GM18873 (cell line): ENCODE results near the gene HSP90B1.

ENCODE experiments used
- ATAC-seq: cut with Tn5 transposase; IDR thresholded peaks from one replicate; pipeline ENCODE4 v1.9.1; 2021; ENCODE audit warnings: mild to moderate bottlenecking, moderate library complexity, moderate number of reproducible peaks; ENCODE audit not compliant: unreplicated experiment, low FRiP score

The HSP90B1 gene

GRCh38 chr12:103966736-103967135, 36.5 kb downstream of the HSP90B1 start:
- no peak for ATAC-seq

DNA sequence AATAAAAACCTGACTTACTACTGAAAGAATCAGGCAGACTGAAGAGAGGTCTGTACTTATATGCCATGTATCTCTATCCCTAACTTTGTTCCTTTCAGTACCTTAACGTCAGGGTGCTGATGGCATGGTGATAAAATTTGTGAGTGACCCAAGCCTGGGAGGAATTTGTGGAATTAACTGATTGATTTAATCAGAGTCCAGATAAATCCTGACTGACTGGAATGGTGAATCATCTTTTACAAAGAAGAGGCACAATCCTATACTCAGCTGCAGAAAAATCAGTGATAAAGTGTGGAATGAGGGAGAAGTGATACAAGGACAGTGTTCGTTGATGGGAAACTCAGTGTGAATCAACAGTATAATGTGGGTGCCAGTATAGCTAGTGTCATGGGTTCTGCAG, 39.2 kb downstream of the HSP90B1 start:
- ATAC-seq, result no peak

DNA sequence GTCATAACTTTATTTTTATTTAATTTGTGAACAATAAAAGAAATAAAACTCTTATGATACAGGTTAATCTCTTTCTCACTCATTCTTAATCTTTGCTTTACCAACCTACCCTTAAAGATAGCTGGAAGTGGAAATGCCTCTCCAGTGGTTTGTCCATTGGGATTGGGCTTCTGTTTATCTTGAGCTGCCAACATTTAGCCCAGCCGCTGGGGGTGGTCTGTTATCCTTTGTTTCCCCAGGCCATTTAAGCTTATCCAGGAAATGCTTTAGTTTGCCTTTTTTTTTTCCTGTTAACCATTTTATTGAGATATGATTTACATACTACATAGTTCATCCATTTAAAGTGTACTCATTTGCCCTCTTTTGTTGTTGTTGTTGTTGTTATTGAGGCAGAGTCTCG, 43.7 kb downstream of the HSP90B1 start:
- no peak for ATAC-seq

GRCh38 chr12:103975368-103975767, 45.2 kb downstream of the HSP90B1 start:
- no peak for ATAC-seq

DNA sequence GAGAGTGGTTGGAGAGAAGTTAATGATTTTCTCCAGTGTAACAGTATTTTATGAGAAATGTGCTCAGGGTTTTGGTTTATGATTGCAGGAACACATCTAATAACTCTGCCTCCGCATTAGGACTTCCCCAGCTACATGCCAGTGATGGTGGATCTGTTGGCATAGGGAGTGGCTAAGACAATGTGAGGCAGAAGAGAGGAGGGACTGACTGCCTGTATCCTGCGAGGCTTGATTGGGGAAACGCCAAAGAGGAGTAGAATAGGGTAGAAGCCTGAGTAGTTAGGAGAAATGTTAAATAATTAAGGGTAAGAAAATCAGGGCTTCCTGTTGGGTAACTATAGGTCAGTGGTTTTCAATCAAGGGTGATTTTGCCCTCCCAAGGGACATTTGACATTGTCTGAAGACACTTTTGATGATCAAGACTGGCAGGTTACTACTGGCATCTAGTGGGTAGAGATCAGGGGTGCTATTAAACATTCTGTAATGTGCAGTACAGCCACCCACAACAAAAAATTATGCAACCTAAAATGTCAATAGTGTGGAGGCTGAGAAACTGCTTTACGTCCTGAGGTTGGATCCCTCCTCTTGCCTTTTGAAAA, 48.3 kb downstream of the HSP90B1 start:
- ATAC-seq, result no peak

DNA sequence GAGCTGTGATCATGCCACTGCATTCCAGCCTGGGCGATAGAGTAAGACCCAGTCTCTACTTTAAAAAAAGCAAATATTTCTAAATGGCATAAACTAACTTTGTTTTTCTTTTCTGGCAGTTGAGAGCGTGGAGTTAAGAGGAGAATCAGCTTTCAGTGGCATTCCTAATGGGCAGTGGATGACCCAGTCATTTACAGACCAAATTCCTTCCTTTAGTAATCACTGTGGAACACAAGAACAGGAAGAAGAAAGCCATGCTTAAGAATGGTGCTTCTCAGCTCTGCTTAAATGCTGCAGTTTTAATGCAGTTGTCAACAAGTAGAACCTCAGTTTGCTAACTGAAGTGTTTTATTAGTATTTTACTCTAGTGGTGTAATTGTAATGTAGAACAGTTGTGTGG, 56.6 kb downstream of the HSP90B1 start:
- no peak for ATAC-seq

- no peak for ATAC-seq
Measured at GRCh38 chr12:103994235-103994634, 64.0 kb downstream of the HSP90B1 start.

GRCh38 chr12:103996595-103996994, 66.4 kb downstream of the HSP90B1 start:
- ATAC-seq, result no peak

DNA sequence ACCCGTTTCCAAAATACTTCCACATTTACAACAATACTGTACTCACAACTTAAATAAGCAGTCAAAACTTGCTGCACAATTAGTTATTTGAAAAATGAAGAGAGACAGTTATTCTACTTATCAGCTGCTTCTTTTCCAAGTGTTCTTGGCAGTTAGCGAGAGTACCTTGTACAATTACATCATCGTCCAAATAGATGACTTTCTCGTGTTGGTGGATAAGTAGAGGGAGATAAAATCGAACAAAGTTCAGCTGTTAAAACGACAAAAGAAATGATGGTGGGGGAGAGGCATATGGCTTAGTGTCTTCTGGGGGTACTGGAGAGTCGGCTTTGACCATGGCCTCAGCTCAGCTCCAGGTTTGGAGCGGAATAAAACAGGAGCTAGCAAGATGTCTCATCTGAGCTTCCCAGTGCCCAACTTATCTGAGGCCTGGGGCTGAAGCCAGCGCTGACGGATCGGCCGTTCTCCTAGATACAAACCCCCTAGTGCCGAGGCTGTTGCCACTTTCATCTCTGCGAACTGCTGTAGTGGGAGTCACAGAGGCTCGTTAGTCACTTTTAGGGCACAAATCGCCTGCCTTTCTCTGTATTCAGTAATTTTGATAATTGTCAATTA, 67.2 kb downstream of the HSP90B1 start:
- ATAC-seq, result no peak
